Muscle layer of colon (tissue), 2 donors: Measurements from ENCODE around the gene NIF3L1.

Experiments used
- H3K27ac ChIP-seq: one replicate; pipeline ENCODE4 v1.7.0; 2013; ENCODE audit warnings: low read depth, mild to moderate bottlenecking, low read length, moderate library complexity
- H3K27me3 ChIP-seq, 2 donors: one replicate each; pipeline ENCODE4 v1.7.0; 2013; ENCODE audit warnings: low read length in 2 of 2, mild to moderate bottlenecking in 2 of 2; ENCODE audit not compliant: insufficient read depth in 2 of 2, control insufficient read depth in 1 of 2
- H3K36me3 ChIP-seq: one replicate; pipeline ENCODE4 v1.7.0; 2013; ENCODE audit warnings: mild to moderate bottlenecking, low read length; ENCODE audit not compliant: insufficient read depth
- H3K4me1 ChIP-seq: one replicate; pipeline ENCODE4 v1.7.0; 2013; ENCODE audit warnings: mild to moderate bottlenecking, low read length; ENCODE audit not compliant: insufficient read depth
- H3K4me3 ChIP-seq, 2 donors: one replicate each; pipeline ENCODE4 v1.7.0; 2013; ENCODE audit warnings: low read length in 2 of 2, low read depth in 1 of 2, mild to moderate bottlenecking in 1 of 2, moderate library complexity in 1 of 2
- H3K9ac ChIP-seq: one replicate; pipeline ENCODE4 v1.7.0; 2013; ENCODE audit warnings: low read length
- H3K9me3 ChIP-seq: one replicate; pipeline ENCODE4 v1.7.0; 2013; ENCODE audit warnings: mild to moderate bottlenecking, low read length
- donor health status: abdominal sarcoma.
- donor health status: Adenocarcinoma of cecum.

The NIF3L1 gene, protein sequence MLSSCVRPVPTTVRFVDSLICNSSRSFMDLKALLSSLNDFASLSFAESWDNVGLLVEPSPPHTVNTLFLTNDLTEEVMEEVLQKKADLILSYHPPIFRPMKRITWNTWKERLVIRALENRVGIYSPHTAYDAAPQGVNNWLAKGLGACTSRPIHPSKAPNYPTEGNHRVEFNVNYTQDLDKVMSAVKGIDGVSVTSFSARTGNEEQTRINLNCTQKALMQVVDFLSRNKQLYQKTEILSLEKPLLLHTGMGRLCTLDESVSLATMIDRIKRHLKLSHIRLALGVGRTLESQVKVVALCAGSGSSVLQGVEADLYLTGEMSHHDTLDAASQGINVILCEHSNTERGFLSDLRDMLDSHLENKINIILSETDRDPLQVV

DNA sequence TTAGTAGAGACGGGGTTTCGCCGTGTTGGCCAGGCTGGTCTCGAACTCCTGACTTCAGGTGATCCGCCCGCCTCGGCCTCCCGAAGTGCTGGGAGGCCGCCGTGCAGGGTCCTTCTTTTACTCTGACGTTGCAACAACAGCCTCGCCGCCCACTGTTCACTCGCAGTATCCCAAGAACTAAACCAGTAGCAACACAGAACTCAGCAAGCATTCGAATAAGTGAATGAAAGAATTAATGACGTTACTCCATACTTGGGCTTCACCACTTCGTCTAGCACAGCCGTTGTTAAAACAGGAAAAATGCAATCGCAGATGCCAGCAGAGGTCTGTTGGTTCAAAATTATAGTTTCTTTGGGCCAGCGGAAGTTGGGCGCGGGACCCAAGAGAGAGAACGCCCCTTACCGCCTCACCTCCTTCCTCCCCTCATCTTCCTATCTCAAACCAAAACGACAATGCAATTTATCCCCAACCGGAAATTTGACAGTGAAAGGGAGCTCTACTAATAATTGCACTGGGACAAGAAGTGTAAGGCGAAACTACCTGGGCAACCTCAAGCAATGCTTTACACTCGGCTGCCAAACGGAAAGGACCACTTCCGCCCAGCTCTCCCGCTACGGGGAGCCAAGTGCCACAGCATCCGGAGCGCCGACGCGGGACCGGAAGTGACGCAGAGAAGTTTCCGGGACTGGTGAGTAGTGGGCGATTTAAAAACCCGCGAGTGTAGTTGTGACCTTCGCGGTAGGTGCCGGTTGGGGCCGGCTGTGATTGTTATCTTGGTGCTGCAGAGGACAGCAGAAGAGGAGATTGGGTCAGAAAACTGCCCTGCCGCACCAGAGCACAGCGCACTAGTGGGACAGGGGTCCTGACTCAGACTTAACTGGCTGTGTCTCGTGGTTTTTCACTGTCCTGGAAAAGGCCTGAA is at the start of gene NIF3L1, which contains the start of gene PPIL3:
Gene NIF3L1, plus strand, starts transcription at position 668 of the 922 bp plus-strand sequence. CDS start 2,573 bp downstream, outside the sequence.
Gene PPIL3, minus strand, starts transcription at position 374 of the 922 bp plus-strand sequence. CDS start 1,462 bp downstream, outside the sequence.
- Histone ChIP-seq H3K36me3 (no peaks in the 10 kb centered on the region), H3K27me3 (no peaks in the 10 kb centered on the region), H3K9ac (peak within 1 kb of the TSS; percentile 81), H3K9me3 (no peaks in the 10 kb centered on the region), H3K4me1 (peaks cover 19% of the 10 kb centered on the region), H3K27ac (peak within 1 kb of the TSS; percentile 90), H3K4me3 (peak within 1 kb of the TSS; percentile 49 to 87)

DNA sequence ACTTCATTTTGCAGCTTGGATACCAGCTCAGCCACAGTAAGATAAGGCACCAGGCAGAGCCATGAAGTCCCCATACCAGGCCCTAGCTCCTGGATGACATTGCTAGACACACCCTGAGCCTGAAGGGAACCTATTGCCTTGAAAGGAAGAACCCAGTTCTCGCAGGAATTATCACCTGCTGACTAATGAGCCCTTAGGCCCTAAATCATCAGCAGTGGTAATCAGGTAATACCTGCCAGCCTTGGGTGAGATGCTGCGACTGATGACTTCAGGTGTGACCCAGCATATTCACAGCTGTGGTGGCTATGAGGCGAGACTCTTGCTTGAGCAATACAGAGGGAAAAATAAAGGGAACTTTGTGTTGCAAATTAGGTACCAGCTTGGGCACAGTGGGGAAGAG is 49.7 kb upstream of the NIF3L1 start:
- H3K36me3 ChIP-seq = no peaks in the 10 kb centered on the region
- no peak overlapping the region for H3K9ac ChIP-seq
- H3K9me3 ChIP-seq = no peaks in the 10 kb centered on the region
- no peak overlapping the region for H3K4me3 ChIP-seq
- H3K27me3 ChIP-seq = no peaks in the 10 kb centered on the region
- H3K4me1 ChIP-seq = no peaks in the 10 kb centered on the region
- no peak overlapping the region for H3K27ac ChIP-seq

DNA sequence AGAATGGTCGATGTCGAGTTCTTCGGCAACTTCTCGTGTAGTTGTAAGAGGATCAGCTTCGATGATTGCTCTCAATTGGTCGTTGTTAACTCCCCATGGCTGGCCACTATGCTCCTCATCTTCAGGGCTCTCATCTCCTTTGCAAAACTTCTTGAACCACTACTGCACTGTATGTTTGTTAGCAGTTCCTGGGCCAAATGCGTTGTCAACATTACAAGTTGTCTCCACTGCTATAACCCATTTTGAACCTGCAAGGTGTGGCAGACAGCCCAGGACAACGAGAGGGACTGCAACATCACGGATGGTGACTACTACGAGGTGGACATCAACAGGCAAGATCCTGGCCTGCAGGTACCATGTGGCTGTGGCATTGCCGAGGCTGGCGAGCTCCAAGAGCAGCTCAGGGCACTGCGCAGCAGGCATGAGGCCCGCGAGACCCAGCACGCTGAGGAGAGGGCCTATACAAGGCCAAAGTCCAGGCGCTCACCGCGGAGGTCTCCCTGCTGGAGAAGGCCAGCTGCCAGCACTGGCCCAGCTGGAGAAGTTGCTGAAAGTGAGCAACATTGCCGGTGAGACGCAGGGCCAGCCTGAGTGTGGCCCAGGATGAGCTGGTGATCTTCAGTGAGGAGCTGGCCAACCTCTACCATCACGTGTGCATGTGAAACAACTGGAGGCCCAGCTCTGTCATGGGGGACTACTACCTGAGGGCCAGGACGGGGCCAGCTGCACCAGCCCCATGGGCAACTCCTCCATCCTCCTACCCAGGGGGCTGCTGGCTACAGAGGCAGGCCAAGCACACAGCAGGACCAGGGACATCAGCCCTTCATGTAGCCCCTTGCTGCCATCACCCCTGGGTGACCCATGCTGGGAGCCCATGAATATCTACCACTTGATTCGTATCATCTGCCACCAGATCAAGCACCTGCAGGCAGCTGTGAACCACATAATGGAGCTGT is 44.9 kb upstream of the NIF3L1 start:
- no peak overlapping the region for H3K4me3 ChIP-seq
- no peak overlapping the region for H3K27ac ChIP-seq
- no peaks in the 10 kb centered on the region for H3K9me3 ChIP-seq
- no peaks in the 10 kb centered on the region for H3K4me1 ChIP-seq
- H3K27me3 ChIP-seq = no peaks in the 10 kb centered on the region
- H3K9ac ChIP-seq = no peak overlapping the region
- no peaks in the 10 kb centered on the region for H3K36me3 ChIP-seq

DNA sequence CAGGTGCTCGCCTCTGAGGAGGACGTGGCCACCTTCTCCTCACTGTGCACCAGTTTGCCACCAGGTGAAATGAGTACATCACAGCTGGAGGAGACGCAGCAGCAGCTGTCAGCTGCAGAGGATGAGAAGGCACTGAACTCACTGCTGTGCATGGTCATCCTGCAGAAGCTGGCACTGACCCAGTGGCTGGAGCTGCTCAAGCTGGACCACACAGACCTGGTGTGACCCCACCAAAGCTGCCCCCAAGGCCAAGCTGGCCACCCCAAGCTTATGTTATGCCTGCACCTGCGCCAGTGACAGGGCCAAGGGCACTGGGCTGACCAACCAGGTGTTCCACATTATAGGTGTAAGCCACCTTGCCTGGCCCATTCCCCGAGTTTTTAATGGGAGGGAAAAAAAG is 44.0 kb upstream of the NIF3L1 start:
- Histone ChIP-seq H3K27me3 (no peaks in the 10 kb centered on the region), H3K9me3 (no peaks in the 10 kb centered on the region), H3K9ac (no peak overlapping the region)

DNA sequence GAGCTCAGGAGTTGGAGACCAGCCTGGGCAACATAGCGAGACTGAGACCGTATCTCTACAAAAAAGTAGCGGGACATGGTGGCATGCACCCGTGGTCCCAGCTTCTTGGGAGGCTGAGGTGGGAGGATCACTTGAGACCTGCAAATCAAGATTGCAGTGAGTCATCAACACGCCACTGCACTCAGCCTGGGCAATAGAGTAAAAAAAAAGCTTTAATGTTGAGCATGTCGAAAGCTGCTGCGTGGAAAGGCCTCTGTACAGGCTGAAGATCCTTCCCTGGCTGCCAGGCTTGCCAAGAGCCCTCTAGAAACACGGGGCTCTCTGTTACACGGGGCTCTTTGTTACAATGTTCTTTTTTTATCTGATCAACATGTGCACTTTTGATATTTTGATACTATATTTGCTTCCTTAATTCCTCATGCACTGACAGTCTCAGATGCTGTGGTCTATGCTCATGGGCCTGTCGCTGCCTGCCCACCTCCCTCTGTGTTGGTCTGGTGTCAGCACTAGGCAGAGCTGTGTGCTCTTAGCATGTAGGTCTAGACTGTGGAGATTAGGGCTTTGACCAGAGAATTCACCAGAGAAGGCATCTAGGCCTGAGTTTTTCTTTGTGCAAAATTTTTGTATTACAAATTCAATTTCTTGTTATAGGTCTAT is 43.4 kb upstream of the NIF3L1 start:
- no peak overlapping the region for H3K9ac ChIP-seq
- no peaks in the 10 kb centered on the region for H3K27me3 ChIP-seq
- H3K9me3 ChIP-seq = no peaks in the 10 kb centered on the region
- peaks cover 6% of the 10 kb centered on the region for H3K36me3 ChIP-seq
- H3K27ac ChIP-seq = no peak overlapping the region
- no peak overlapping the region for H3K4me3 ChIP-seq
- H3K4me1 ChIP-seq = no peaks in the 10 kb centered on the region

More for the DNA sequence above, 44.0 kb upstream of the NIF3L1 start:
- no peaks in the 10 kb centered on the region for H3K4me1 ChIP-seq
- no peak overlapping the region for H3K4me3 ChIP-seq
- no peak overlapping the region for H3K27ac ChIP-seq
- H3K36me3 ChIP-seq = peaks cover under 1% of the 10 kb centered on the region

DNA sequence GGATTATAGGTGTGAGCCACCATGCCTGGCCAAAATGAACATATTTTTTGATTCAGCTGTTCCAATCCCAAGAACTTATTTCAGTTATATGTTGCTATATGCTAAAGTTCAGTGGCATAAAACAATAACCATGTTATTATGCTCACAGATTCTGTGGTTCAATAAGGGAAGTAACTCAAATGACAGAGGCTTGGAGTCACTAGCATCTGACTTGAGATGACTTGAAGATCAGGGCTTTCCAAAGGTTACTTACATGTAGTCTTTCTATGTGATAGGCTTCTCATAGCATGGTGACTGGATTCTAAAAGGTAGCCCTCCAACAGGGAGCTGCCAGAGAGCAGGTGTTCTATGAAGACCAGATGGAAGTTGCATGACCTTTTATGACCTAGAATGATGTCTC is 41.9 kb upstream of the NIF3L1 start:
- no peak overlapping the region for H3K27ac ChIP-seq
- peaks cover 21% of the 10 kb centered on the region for H3K36me3 ChIP-seq
- no peaks in the 10 kb centered on the region for H3K4me1 ChIP-seq
- H3K27me3 ChIP-seq = no peaks in the 10 kb centered on the region
- H3K9me3 ChIP-seq = no peaks in the 10 kb centered on the region
- H3K4me3 ChIP-seq = no peak overlapping the region
- no peak overlapping the region for H3K9ac ChIP-seq

DNA sequence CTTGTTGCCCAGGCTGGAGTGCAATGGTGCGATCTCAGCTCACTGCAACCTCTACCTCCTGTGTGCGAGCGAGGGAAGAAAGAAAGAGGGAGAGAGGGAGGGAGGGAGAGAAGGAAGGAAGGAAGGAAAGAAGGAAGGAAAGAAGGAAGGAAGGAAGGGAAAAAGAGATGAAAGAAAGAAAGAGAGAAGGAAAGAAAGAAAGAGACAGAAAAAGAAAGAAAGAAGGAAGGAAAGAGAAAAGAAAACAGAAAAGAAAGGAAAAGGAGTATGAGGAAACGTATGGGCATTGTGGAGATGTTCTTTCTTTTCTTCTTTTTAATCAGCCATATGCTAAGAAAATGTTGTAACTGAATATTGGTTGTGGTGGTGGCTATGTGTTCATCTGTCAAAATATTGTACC is 41.2 kb upstream of the NIF3L1 start:
- no peaks in the 10 kb centered on the region for H3K4me1 ChIP-seq
- H3K27ac ChIP-seq = no peak overlapping the region
- H3K27me3 ChIP-seq = no peaks in the 10 kb centered on the region
- H3K9ac ChIP-seq = no peak overlapping the region
- no peak overlapping the region for H3K4me3 ChIP-seq
- no peaks in the 10 kb centered on the region for H3K9me3 ChIP-seq
- peaks cover 27% of the 10 kb centered on the region for H3K36me3 ChIP-seq

DNA sequence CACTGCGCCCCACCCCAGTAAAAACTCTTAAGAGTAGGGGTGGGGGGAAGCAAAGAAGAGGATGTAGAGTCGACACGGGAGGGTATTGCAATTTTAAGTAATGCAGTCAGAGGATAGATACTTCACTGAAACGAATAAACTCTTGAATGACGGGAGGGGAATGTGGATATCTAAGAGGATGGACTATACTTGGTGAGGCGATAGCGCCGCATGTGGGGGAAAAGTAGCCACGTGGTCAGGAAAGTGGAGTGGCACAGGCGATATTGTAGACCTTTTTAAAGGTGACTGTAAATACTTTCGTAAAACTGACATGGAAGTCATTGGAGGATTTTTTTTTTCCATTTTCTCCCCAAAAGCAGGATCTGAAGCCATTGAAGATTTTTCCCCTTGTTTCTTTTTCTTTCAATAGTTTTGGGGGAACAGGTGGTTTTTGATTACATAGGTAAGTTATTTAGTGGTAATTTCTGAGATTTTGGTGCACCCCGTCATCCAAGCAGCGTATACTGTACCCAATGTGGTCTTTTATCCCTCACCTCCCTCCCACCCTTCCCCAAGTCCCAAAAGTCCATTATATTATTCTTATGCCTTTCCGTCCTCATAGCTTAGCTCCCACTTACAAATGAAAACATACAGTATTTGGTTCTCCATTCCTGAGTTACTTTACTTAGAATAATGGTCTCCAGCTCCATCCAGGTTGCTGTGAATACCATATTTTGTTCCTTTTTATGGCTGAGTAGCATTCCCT is 38.5 kb upstream of the NIF3L1 start:
- Histone ChIP-seq H3K27me3 (no peaks in the 10 kb centered on the region), H3K9me3 (no peaks in the 10 kb centered on the region), H3K4me3 (no peak overlapping the region), H3K4me1 (no peaks in the 10 kb centered on the region), H3K27ac (no peak overlapping the region), H3K9ac (no peak overlapping the region), H3K36me3 (peaks cover 52% of the 10 kb centered on the region)

DNA sequence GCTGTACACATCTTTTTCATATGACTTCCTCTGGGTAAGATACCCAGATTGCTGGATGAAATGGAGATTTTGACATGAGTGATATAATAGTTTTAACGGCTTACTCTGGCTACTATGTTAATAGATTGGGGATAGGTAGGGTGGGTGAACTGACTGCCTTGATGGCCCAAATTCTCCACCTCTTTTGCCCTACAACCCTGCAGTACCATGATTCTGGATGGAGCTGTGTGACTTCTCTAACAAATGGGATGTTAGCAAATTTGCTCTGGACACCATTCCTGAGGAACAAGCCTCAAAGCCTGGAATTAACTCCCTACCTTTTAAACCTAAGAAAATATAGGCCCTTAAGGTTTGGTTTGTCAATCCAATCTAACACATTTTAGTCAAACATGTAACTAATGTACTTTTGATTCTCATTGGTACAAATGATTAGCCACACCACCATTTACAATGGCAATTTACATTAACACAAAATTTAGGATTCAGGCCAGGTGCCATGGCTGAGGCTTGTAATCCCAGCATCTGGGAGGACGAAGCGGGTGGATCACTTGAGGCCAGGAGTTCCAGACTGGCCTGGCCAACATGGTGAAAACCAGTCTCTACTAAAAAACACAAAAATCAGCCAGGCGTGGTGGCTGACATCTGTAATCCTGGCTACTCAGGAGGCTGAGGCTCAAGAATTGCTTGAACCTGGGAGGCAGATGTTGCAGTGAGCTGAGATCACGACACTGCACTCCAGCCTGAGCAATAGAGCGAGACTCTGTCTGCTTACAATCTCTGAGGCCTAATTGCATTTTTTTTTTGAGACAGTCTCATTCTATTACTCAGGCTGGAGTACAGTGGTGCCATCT is 37.5 kb upstream of the NIF3L1 start:
- H3K27me3 ChIP-seq = no peaks in the 10 kb centered on the region
- H3K27ac ChIP-seq = no peak overlapping the region
- no peak overlapping the region for H3K4me3 ChIP-seq
- H3K9ac ChIP-seq = no peak overlapping the region
- no peaks in the 10 kb centered on the region for H3K4me1 ChIP-seq
- H3K36me3 ChIP-seq = peaks cover 59% of the 10 kb centered on the region
- no peaks in the 10 kb centered on the region for H3K9me3 ChIP-seq
